Dermis blood vessel endothelial cell (primary cell): Measurements from ENCODE around the gene RAB28. TPM values are rescaled to one million over a fixed set of nuclear protein-coding genes. Genes with fewer than 3 reads are reported as not detected.

Source experiments
- DNase-seq: peaks from one replicate; pipeline ENCODE4 v3.0.0; 2010
- total RNA-seq: library from RNA; depleted of rRNA; stranded (reverse); fragments of >200 nt; gene quantifications from 2 replicates; pipeline ENCODE4 v1.2.3, GENCODE V29; 2014

Gene RAB28
- total RNA-seq, 1 donor from 2014 or later = 15.1 TPM

DNA sequence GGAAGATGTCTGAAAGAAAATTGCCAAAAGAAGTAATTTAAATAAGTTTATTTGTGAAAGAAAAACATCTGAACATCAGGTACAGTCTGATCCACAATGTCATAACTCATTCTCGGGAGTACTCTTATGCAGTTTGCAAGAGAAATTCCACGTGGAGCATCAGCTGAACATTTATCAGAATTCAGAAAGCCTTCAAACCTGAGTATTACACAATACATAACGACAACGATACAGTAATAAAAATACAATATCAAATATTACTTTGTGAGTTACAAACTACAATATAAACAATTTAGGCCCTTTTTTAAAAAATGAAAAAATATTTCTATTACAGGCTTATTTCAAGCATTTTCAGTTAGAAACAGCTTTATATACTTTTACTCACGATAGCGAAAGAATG lies 116.4 kb downstream of the RAB28 start:
- no peak for DNase-seq

DNA sequence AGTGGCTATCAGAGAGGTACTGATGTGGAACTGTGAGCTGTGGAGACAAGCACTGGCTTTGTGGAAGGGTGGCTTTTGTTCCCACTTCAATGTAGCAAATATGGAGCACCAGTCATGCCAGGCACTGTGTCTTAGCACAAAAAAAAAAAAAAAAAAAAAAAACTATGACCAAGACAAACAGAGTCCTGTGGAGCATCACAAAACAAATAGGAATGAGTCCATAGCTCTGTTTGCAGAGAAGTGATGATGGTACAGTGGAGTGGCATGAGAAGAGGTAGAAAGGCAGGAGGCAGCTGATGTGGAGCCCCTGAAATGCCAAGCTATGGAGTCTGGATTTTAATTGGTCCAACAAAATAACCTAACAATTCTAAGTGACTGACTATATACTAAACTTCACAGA lies 116.9 kb downstream of the RAB28 start:
- no peak for DNase-seq

DNA sequence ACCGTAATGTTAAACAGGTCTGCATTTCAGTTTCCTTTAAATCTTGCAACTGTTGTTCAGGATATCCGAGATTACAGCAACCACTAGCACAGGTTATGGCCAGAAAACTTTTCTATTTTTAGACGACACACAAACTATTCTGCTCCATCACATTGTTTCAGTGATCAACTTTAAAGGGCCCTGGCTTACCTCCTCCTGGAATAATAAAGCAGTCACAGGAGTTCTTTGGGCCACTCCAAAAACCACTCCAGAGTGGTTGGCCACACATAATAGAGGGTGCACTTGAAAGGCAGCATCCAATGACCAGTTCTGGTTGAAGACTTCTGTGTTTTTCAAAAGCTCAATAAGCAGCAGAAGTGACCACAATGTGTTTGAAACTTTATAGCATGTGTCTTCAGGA lies 118.9 kb downstream of the RAB28 start:
- no peak for DNase-seq

DNA sequence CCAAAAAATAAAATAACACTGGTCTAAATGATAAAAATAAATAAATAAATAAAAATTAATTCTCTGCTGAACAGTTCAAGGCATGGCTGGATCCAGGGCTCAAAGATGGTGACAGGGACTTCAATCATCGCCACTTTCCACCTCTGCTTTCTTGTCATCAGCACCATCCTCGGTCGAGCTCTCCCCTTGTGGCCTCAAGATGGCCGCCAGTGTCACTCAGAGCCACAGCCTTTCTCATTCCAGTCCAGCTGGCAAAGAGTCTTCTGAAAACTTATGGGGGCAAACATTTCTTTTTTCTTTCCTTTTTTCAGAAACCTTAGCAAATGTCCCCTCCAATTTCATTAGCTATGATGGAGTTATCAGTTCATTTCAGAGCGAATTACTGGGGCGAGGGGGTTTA lies 119.5 kb downstream of the RAB28 start:
- no peak for DNase-seq

DNA sequence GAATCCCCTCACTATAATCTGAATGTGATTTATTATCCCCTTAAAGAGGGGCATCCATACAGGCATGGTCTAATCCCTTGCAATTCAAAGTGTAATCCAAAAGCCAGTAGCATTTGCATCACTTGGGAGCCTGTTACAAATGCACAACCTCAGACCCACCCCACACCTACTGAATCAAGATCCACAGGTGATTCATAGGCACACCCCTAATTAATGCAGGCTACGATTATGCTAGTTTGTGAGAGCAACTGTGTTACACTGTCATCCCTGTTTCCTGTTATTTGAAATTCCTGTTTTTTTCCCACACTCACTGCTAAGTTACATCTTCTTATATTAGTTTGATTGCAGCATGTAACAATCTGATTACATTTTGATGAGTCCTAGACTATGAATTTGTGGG lies 120.0 kb downstream of the RAB28 start:
- DNase-seq = no peak

DNA sequence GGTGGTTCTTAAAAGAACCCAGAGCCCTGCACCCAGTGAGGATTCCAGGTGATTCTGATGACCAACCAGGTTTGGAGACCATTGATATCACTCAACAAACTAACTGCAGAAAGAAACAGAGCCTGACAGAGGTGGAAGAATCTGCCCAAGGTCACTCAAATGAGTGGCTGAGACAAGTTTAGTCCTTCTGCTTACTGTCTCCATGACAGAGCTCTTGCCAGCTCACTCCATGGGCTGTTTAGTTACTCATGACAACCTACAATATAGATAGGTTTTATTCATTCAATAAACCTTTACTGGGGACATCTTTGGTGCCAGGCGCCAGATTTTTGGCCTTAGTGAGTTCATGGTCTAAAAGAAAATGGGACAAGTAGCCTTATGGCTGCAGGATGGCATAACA lies 124.3 kb downstream of the RAB28 start:
- DNase-seq = no peak

DNA sequence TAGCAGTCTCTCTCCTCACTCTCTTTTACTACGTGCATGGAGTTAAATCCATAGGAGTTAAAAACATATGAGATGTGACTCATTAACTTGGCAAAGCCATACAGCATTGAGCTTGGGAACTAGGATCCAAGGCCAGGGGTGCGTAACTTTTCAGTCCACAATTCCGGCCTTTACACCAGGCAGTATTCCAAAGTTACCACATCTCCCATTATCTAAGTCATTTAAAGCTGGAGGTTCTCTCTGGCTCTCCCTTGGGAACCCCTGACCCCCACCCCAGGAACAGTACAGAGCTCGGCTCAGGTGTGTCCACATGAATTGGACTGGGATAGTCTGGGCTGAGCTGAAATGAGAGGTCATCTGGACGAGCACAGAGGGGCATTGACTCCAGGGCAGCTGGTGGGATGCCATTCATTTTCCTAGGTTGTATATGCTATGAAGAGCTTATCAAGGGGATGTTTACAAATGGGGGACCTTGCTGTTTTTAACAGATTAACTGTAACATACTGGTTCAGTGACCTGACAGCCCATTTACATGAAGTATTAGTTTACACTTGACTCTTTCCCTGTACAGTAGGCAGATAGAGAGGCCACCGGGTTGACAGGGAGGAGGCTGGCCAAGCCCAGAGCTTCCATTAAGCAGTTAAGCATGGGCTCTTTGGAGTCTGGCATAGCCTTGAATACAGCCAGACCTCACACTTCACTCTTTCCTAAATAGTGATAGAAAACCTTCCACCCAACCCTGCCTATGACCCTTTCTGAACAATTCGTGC lies 128.8 kb downstream of the RAB28 start:
- no peak for DNase-seq

DNA sequence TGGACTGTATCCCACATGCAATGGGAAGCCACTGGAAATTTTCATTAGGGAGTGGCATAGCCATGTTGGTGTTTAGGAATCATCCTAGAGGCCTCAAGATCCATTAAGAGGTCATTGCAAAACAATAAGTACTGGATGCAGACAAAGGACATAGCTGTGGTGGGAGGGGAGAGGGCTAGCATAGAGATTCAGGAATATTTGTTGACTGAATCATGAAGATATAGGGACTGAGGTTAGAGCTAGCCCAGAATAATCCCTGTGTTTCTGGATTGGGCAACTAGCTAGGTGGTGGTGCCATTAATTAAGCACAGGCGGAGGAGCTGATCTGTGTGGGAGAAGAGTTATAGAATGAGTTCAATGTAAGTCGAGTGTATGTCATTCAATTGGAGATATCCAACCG lies 135.0 kb downstream of the RAB28 start:
- no peak for DNase-seq

DNA sequence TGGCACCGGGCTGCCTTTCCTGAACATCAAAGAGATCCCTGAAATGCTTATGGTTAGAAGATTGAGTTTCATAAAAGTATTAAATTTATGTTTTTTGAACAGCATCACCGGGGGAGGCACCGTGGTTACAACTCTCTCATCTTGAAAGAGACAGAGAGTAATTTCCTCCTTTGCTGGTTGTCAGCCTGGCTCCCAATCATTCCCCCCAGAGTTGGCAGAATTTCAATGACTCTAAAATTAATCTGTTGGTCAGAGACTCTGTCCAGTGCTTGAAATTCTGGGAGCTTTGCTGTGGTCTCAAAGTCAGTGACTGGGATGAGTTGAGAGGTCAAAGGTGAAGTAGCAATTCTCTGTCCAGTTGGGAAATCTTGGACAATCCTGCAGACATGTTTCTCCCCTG lies 135.9 kb downstream of the RAB28 start:
- no peak for DNase-seq

DNA sequence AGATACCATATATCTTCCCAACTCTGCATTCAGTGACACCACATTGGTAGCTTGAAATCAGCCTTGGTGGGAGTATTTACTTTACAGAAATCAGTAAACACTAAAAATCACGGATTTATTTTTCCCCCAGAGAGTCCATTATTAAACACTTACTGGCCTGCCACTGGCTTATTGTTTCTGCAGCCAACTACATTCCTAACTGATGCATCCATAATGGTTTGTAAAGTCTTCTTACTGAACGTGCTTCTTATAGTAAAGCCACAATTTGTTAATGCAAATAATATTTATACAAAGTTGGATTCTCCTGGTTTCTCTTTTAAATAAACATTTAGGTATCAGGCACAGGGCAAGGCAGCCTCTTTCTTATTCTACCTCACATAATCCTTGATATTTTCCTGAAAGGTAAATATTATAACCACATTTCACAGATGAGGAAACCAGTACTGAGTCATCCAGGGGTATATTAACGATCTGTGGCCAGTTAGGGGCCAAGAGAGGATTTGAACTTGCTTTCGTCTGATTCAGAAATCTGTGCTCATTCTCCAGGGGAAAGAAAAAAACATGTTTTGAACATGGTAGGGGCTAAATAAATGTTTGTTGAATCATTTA lies 136.5 kb downstream of the RAB28 start:
- DNase-seq = no peak

DNA sequence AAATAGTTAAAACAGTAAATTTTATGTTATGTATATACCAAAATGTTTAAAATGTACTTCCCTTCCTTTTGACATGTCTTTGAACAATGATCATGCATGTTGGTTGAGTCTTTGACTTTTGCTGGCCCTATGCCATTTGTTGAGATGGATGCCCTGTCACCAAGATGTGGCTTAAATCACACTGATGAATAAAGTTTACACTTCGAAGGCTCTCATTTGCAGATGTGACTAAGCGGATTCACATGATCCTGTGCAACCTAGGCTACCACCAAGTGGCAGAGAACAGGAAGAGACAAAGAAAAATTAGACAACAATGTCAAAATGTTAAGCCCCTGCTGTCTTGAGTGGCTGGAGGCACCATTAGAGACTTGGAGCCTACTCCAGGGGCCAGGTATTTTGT lies 139.9 kb downstream of the RAB28 start:
- DNase-seq = no peak

DNA sequence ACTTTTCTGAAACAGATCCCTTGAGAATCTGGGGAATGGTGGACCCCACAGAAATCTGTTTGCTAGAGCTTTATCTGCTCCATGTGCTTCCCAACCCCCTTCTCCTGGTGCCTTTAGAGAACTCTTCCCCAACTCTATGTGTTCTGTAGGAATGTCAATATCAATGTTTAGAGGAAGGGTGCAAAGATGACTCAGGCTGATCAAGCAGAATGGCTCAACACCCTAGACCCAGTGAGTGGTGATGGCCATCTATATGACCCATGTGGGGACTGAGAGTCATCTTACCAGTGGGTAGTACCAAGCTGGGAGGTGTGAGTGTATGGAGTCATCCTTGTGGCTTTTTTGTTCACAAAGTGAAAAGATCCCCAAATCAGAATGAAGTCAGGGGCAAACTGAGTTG lies 143.5 kb downstream of the RAB28 start:
- DNase-seq = no peak

DNA sequence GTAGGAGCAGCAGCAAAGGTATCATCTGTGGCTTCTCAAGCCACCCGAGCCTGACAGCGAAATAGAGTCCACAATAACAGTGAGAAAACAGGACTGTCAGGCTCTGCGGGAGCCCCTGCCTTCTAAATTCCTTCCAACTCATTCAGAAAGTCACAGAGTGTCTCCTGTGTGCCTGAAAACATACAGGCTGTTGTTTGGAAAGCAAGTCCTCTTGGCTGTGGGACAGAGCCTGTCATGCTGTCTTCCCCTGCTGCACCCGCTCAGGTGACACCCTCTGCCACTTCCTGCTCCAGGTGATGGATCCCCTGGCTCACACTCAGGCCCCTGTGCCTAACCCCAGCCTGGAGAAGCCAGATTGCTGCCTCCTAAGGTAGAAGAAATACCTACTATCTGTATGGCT lies 152.3 kb downstream of the RAB28 start:
- DNase-seq = no peak

DNA sequence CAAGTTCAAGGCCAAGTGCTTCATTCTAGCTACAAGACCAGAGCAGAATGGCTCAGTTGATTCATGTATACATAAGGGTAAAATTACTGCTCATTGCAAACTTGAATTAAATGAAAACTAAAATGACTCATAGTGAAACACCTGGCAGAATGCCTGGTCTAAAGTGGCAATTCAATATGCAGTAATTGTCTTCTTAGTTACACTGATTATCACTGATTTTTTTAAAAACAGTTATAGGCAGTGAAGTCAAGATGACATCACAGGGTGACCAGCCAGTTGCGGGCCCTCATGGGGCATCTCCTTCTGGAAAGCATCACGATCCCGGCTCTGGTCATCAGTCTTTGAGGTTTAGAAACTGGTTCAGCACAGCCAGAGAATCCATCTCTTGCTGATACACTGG lies 154.2 kb downstream of the RAB28 start:
- DNase-seq = peak; percentile 26

DNA sequence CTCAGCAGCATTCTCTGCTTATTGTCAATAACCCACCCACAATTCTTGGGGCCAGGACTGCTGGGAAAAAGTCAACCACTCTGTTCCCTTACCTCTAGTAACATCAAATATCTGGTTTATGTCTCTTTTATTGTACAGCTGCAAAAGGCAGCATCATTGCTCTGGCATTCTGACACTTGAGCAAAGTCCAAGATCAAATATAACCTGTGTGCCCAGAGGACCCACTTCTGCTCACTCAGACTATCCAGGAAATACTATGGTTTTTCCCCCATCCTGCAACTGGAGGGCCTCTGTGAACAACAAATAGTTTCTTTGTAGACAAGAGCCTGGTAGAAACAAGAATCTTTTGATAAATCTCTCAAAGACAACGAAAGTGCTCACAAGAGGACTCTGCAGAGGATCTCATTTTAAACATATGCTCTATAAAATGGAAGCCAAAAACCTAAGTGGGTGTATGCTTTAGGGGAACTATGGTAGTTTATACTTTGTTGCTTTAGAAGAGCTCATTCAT lies 154.7 kb downstream of the RAB28 start:
- no peak for DNase-seq

DNA sequence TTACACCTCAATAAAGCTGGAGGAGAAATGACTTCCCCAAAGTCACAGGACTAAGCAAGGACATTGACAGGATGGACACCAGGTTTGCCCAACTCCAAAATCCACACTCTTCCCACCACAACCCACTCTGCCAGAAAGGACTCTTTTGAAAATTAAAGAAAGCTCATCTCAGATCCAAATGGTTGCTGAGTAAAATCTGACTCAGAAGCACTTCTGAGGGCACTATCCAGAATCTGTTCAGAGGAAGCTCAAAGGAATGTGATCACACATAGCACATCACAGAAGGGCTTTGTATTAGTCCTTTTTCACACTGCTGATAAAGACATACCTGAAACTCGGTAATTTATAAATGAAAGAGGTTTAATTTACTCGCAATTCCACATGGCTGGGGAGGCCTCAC lies 155.5 kb downstream of the RAB28 start:
- DNase-seq = no peak

DNA sequence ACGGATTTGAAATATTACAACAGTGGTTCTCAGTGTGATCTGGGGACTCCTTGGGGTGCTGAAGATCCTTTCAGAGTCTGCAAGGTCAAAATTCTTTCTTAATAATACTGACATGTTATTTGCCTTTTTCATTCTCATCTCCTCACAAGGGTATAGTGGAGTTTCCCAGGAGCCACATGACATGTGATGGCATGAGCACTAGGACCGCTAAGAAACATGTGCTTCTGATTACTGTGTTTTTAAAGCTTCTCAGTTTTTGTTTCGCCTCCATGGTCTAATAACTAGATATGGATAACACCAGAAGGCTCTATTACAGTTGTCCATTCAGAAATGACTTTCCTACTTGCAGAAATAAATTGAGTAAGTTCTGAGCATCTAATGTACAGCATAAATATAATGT lies 156.1 kb downstream of the RAB28 start:
- DNase-seq = no peak

DNA sequence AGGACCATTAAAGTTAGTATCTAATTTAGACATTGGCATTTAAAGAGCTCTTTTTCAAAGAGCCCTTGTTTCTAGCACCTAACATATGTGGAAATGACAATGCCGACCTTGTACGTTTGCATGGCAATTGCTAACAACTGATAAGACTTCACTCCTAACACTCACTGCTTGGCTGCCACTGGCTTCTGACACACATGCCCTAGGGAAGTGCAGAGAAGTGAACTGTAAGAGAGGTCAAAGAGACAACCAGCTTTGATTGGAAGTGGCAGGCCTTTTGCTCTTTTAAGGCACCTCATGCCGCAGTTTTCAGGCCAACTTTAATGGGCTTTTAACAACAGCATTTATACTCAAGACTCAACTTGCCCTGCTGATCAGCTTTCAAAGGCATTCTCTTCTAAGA lies 158.4 kb downstream of the RAB28 start:
- no peak for DNase-seq

DNA sequence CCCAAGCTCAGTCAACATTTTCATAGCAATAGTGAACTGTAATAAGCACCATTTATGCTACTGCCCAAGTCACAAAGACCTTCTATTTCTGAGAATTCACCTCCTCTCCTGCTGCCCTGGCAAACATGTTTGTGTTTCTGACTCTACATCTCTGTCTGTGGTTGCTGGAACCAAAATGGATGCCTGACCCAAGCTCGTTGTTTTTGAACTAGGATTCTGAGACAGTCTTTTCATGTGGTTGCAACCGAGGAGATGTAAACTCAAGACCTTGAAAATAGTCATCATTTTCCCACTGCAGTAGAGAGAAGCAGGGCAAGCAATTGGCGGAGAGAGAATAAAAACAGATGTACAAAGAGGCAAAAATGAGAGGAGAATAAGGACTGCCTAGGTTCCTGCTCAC lies 160.2 kb downstream of the RAB28 start:
- no peak for DNase-seq

DNA sequence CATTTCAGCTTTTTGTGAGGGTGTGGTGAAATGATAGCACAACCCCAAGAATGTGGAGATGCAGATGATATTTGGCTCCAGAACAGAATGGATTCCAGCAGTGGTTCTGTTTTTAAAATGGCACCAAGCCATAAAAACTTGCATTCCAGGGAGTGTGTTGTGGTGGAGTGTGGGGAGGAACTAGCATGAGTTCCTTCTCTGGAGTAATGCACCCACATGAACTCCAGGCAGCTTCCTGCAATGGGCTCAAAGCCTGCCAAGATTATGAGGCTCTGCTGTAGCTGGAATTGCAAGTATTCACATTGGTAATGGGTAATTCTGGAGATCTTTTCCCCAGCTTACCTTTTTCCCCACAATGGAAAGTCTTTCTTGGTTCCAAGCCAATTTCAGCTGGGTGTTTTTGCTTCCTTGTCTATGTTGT lies 161.4 kb downstream of the RAB28 start:
- DNase-seq = no peak
